ENCODE data around the gene MAN1A1.

DNA sequence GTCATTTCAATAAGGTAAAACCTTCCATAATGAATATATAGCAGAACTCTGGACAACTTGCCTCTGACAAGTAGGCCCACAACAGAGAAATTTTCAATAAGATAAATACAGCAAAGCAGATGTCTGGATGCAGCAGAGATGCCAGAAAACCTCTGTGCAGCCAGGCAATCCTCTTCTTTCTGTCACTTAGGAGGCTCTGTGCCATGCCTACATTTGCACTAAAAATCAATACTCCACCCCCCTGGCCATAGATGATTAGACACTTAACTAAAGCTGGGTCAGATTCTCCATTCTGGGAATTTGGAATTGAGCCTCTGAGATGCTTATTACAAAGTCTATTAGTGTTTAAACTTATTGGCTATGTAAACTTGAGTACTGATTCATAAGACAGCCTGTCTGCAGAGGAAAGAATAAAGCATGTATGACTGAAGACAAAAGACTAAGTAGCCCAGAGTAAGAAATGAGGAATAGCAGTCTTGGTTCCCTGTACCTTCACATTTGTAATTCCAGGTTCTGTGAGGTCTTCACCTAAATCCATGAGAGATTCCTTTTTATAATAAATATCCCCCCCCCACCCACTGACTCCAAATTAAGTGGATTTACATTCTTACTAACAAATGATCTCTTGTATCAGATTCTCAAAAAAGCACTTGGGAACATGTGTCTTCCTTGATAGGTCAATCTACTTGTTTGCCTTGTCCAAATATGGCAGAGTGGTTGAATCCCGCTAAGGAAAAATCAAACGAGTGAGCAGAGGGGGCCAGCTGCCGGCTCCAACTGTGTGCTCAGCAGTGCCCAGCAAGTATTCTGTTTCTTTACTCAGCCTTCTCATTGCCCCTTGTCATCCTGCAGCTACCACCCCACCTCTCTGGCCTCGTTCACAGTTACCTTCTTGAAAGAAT, 20.4 kb downstream of the MAN1A1 start:
- no peak for TF ChIP-seq SUZ12 (IDR thresholded peaks at IDR 0.05; ENCODE audit: low read length)
- no peak for TF ChIP-seq RFX5 (IDR thresholded peaks at IDR 0.05; ENCODE audit: borderline replicate concordance, low read depth, low read length)
- TF ChIP-seq, protein P1, sequence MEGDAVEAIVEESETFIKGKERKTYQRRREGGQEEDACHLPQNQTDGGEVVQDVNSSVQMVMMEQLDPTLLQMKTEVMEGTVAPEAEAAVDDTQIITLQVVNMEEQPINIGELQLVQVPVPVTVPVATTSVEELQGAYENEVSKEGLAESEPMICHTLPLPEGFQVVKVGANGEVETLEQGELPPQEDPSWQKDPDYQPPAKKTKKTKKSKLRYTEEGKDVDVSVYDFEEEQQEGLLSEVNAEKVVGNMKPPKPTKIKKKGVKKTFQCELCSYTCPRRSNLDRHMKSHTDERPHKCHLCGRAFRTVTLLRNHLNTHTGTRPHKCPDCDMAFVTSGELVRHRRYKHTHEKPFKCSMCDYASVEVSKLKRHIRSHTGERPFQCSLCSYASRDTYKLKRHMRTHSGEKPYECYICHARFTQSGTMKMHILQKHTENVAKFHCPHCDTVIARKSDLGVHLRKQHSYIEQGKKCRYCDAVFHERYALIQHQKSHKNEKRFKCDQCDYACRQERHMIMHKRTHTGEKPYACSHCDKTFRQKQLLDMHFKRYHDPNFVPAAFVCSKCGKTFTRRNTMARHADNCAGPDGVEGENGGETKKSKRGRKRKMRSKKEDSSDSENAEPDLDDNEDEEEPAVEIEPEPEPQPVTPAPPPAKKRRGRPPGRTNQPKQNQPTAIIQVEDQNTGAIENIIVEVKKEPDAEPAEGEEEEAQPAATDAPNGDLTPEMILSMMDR (IDR thresholded peaks at IDR 0.05; ENCODE audit: control extremely low read depth in 1 of 3, insufficient read depth in 1 of 3, low read depth in 1 of 3, low read length in 3 of 3) = no peak
- TF ChIP-seq SIX5 (IDR thresholded peaks at IDR 0.05; ENCODE audit: low read depth, low read length) = no peak
- no peak for TF ChIP-seq GABPA (IDR thresholded peaks at IDR 0.05; ENCODE audit: borderline replicate concordance, insufficient read depth, low read length)
- TF ChIP-seq POLR2A (IDR thresholded peaks at IDR 0.05; ENCODE audit: control extremely low read depth in 1 of 2, low read depth in 2 of 2, low read length in 2 of 2) = no peak
- no peak for TF ChIP-seq RAD21 (IDR thresholded peaks at IDR 0.05 in 1 of 2, conservative IDR thresholded peaks at IDR 0.05 in 1 of 2; ENCODE audit: low read depth in 2 of 2, low read length in 2 of 2)
- TF ChIP-seq POLR2AphosphoS5 (IDR thresholded peaks at IDR 0.05; ENCODE audit: low read depth, low read length) = no peak
